CD4-positive, alpha-beta T cell treated with Interleukin-17A for 1 hour (primary cell): ENCODE measurements around the gene INTS2.
A peak's percentile ranks its signal among the peaks of the same experiment; 100 is the strongest.
"Not testable (repeated sequence)": the region's sequence is repeated elsewhere in the genome, so short reads cannot be mapped to it uniquely, and the experiment has no call there.

Source experiments
- DNase-seq: peaks from one replicate; pipeline ENCODE4 v3.0.0-alpha.2; 2020

Gene INTS2

GRCh38 chr17:61846088-61846487 is 81.7 kb downstream of the INTS2 start:
- no peak for DNase-seq

DNA sequence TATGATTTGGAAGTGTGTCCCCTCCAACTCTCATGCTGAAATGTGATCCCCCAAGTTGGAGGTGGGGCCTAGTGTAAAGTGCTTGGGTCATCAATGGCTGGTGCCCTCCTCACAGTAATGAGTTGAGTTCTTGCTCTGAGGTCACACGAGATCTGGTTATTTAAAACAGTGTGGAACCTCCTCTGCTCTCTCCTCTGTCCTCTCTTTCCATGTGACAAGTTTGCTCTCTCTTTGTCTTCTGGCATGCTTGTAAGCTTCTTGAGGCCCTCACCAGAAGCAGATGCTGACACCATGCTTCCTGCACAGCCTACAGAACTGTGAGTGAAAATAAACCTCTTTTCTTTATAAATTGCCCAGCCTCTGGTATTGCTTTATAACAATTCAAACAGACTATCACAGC is 84.3 kb downstream of the INTS2 start:
- DNase-seq = no peak

DNA sequence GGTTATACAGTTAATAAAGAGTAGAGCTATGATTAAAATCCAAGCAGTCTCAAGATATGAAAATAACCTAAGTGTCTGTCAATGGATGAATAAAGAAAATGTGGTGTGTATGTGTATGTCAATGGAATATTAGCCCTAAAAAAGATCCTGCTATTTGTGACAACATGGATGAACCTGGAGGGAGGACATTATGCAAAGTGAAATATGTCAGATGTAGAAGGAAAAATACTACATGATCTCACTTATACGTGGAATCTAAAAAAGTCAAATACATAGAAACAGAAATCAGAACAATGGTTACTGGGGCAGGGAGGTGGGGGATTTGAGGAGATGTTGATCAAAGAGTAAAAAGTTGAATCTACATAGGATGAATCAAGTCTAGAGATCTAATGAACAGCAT is 84.9 kb downstream of the INTS2 start:
- no peak for DNase-seq

- DNase-seq = no peak
Measured at GRCh38 chr17:61839300-61839786, 88.4 kb downstream of the INTS2 start.

- peak; percentile 58 for DNase-seq
Measured at GRCh38 chr17:61837175-61838051, 90.4 kb downstream of the INTS2 start.

DNA sequence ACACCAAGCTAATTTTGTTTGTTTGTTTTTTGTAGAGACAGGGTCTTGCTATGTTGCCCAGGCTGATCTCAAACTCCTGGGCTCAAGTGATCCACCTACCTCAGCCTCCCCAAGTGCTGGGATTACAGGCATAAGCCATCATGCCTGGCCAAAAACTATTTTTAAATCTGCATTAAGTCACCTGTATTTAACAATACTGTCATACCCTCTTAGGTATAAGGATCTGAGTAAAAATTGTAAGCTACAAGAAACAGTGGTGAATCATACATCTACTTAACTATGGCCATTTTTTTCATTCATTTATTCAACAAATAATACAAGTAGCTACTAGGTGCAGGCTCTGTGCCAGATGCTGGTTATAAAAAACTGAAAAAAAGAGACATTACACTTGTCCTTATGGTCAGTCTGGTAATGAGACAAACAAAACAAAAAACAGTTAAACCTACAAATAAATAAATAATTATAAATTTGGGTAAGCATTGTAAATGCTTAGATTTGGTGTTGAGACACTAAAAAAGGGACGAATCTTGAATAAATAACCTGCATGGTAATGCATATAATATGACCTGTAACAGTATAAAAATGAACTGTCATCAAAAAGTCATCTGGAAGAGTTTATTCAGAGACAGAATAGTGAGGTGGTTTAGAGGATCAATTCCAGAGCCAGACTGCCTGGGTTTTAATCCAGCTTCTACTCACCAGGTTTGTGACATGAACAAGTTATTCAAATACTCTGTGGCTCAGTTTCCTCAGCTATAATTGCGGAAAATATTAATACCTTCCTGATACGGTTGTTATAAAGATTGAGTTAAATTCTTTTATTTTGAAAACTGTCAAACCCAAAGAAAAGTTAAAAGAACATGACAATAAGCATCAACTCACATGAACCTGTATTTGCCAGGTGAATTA is 91.3 kb downstream of the INTS2 start:
- DNase-seq = no peak

DNA sequence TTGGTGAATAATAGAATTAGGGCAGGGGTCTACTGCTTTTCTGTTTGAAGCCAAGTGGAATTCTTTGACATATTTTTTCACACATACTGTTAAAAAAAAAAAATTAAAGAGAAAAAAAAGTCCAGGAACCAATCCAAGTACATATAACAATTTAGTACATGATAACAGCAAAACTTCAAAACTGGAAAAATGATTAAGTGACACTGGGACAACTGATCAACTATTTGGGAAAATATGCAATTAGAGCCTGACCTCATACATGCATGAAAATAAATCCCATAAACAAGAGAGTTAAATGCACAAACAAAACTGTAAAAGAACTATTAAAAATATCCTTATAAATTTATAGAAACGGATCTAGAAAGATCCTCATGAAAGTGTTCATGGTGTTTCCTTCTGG is 92.2 kb downstream of the INTS2 start:
- no peak for DNase-seq

- DNase-seq = no peak
Measured at GRCh38 chr17:61834610-61835009, 93.2 kb downstream of the INTS2 start.

DNA sequence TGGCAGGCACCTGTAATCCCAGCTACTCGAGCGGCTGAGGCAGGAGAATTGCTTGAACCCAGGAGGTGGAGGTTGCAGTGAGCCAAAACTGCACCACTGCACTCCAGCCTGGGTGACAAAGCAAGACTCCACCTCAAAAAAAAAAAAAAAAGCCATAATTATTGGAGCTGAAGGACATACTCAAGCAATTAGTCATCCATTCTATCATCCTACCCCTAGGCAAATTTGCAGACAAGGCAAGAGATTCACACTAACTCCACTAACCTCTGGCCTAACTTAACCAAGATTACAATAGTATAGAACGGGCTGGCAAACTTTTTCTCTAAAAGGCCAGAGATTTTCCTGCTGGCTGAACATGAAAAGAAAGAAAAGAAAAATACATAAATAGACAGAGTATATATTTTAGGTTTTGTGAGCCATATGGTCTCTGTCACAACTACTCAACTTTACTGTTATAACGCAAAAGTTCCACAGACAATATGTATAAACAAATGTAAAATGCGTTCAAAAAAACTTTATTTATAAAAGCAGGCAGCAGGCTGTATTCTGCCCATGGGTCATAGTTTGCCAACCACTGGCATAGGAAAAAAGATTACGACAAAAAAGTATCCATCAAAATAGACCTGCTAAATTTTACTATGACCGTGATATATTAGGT is 94.1 kb downstream of the INTS2 start:
- no peak for DNase-seq

- no peak for DNase-seq
Measured at GRCh38 chr17:61832463-61832862, 95.3 kb downstream of the INTS2 start.

DNA sequence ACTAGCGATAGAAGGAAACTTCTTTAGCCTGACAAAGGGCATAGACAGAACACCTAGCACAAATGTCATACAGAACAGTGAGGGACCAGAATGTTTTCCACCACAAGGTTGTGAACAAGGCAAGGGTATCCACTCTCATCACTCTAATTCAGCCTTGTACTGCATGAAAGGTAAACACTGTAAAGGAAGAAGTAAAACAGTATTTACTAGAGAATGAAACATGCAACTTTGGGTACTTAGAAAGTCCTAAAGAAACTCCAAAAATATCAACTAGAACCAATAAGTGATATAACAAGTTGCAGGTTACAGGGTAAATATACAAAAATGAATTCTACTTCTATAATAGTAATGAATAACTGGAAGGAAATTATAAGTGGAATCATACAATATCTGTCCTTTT is 96.7 kb downstream of the INTS2 start:
- DNase-seq = no peak

- no peak for DNase-seq
Measured at GRCh38 chr17:61828694-61829093, 99.1 kb downstream of the INTS2 start.

GRCh38 chr17:61827649-61828395 is 100.0 kb downstream of the INTS2 start:
- no peak for DNase-seq

DNA sequence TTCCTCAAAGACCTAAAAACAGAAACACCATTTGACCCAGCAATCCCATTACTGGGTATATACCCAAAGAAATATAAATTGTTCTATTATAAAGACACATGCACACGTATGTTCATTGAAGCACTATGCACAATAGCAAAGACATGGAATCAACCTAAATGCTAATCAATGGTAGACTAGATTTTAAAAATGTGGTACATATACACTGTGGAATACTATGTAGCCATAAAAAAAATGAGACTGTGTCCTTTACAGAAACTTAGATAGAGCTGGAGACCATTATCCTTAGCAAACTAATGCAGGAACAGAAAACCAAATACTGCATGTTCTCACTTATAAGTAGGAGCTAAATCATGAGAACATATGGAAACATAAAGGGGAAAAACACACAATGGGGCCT is 100.9 kb downstream of the INTS2 start:
- not testable (repeated sequence) for DNase-seq

DNA sequence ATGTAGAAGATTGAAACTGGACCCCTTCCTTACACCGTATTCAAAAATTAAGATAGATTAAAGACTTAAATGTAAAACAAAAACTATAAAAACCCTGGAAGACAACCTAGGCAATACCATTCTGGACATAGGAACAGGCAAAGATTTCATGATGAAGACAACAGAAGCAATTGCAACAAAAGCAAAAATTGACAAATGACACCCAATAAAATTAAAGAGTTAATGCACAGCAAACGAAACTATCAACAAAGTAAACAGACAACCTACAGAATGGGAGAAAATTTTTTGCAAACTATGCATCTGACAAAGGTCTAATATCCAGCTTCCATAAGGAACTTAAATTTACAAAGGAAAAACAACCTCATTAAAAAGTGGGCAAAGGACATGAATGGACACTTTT is 101.6 kb downstream of the INTS2 start:
- DNase-seq = not testable (repeated sequence)

GRCh38 chr17:61825448-61826137 is 102.2 kb downstream of the INTS2 start:
- no peak for DNase-seq

DNA sequence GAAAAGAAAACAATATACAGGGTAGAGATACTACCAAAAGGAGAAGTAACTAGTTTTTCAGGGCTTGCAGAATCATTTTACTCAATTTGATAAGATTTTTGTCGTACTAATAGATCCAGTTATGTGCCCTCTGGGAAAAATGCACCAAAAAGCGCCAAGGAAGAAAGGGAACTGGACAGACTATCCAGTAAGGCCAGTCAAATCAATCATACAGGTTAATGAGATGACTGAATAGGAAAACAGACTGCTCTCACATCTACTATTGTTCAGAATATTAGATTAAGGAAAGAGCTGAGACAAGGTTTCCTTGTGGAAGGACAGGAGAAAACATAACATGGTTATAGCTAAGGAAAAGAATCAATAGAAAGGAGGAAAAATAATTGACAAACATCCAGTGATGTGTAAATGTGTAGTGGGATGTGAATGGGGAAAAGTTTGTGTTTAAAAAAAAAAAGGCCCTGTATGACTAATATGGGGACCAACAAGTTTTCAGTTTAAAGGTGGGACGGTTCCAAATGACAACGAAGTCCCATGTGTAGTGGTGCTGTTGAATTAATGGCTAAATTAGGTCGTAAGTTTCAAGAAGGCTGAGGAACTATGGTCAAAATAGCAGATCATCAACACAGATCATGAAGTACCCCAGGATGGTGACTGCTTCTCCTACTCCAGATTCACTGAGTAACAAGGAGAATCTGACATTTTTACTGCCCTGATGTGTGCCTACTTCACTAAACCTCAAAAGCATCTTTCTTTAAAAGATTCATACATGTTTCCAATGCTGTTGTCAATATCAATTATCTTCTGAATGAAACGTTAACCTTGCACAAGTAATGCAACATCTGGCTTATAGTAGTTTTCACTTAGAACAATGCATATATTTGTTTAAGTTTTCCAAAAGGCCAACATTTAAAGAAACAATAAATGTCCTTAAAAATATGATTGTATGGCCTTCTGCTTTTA is 105.2 kb downstream of the INTS2 start:
- no peak for DNase-seq

- DNase-seq = no peak
Measured at GRCh38 chr17:61821655-61822054, 106.1 kb downstream of the INTS2 start.

GRCh38 chr17:61819265-61819664 is 108.5 kb downstream of the INTS2 start:
- not testable (repeated sequence) for DNase-seq

GRCh38 chr17:61818225-61818624 is 109.6 kb downstream of the INTS2 start:
- no peak for DNase-seq

GRCh38 chr17:61817452-61817851 is 110.3 kb downstream of the INTS2 start:
- DNase-seq = no peak
